Measurements from ENCODE around the gene COL20A1.

GRCh38 chr20:63365601-63366389 lies 72.8 kb downstream of the COL20A1 start:
- TF ChIP-seq CTCF (IDR thresholded peaks at IDR 0.05) (no peak), ZFX (IDR thresholded peaks at IDR 0.05; ENCODE audit: borderline replicate concordance) (no peak)

Measured in 22Rv1 (cell line).